Renal cortical epithelial cell (primary cell): ENCODE data around the gene GLYATL1B. TPM values are rescaled to one million over a fixed set of nuclear protein-coding genes. Genes with fewer than 3 reads are reported as not detected.

ENCODE experiments used
- total RNA-seq: library from RNA; depleted of rRNA; stranded (reverse); fragments of >200 nt; gene quantifications from 2 replicates; pipeline ENCODE4 v1.2.3, GENCODE V29; 2014

The GLYATL1B gene
- total RNA-seq, 1 donor from 2014 or later: not detected

Other genes starting within 250 kb of the GLYATL1B start
- 0.20 and 2.1 TPM in 2 replicates for gene GLYATL2, start 241.6 kb upstream of the GLYATL1B start, total RNA-seq
- gene GLYATL1, start 146.8 kb upstream of the GLYATL1B start, total RNA-seq: 2.8 and 5.0 TPM in 2 replicates
- 0.89 and 9.2 TPM in 2 replicates for gene FAM111B, start 20.9 kb downstream of the GLYATL1B start, total RNA-seq
- gene FAM111A, start 56.5 kb downstream of the GLYATL1B start, total RNA-seq: 29.7 and 39.4 TPM in 2 replicates
- gene DTX4, start 85.8 kb downstream of the GLYATL1B start, total RNA-seq: 1.7 and 17.0 TPM in 2 replicates
- not detected in 2 replicates for gene MPEG1, start 126.6 kb downstream of the GLYATL1B start, total RNA-seq